Fibroblast of skin of left quadriceps (primary cell): ENCODE data around the gene KCNS1.
A peak's percentile ranks its signal among the peaks of the same experiment; 100 is the strongest.

Experiments
- DNase-seq, 2 experiments: peaks; one replicate each; pipeline ENCODE4 v3.0.0-alpha.2; 2013; ENCODE audit warnings: low read depth in 2 of 2

Gene KCNS1

GRCh38 chr20:45109634-45110033 lies 8.7 kb upstream of the KCNS1 start:
- DNase-seq, result no peak

- no peak for DNase-seq
These were observed 4.4 kb upstream of the KCNS1 start for GRCh38 chr20:45105317-45105716.

- peak in 1 of 2 experiments; percentile 13 for DNase-seq
These were observed 3.9 kb upstream of the KCNS1 start for GRCh38 chr20:45104786-45105185.

GRCh38 chr20:45103072-45103471 lies 2.1 kb upstream of the KCNS1 start:
- no peak for DNase-seq

- DNase-seq, result no peak
These were observed 465 bp upstream of the KCNS1 start for GRCh38 chr20:45101333-45101850.

- DNase-seq, result peak in 1 of 2 experiments; percentile 14
These were observed 2.7 kb downstream of the KCNS1 start for GRCh38 chr20:45098103-45098773.

- DNase-seq, result no peak
These were observed 3.3 kb downstream of the KCNS1 start for GRCh38 chr20:45097485-45098102.

GRCh38 chr20:45096781-45097180 lies 4.1 kb downstream of the KCNS1 start:
- no peak for DNase-seq

GRCh38 chr20:45095805-45096238 lies 5.1 kb downstream of the KCNS1 start:
- DNase-seq, result peak in 1 of 2 experiments; percentile 32

- DNase-seq, result no peak
These were observed 5.9 kb downstream of the KCNS1 start for GRCh38 chr20:45094864-45095574.

GRCh38 chr20:45094201-45094600 lies 6.7 kb downstream of the KCNS1 start:
- no peak for DNase-seq

- no peak for DNase-seq
These were observed 8.0 kb downstream of the KCNS1 start for GRCh38 chr20:45092898-45093297.

- DNase-seq, result no peak
These were observed 9.6 kb downstream of the KCNS1 start for GRCh38 chr20:45091366-45091765.

- no peak for DNase-seq
These were observed 10.4 kb downstream of the KCNS1 start for GRCh38 chr20:45090481-45090880.

GRCh38 chr20:45088247-45088646 lies 12.7 kb downstream of the KCNS1 start:
- DNase-seq, result peak; percentile 87 to 90

- no peak for DNase-seq
These were observed 13.1 kb downstream of the KCNS1 start for GRCh38 chr20:45087814-45088213.

- DNase-seq, result no peak
These were observed 13.7 kb downstream of the KCNS1 start for GRCh38 chr20:45087097-45087790.

GRCh38 chr20:45085867-45086266 lies 15.1 kb downstream of the KCNS1 start:
- no peak for DNase-seq

GRCh38 chr20:45085289-45085688 lies 15.6 kb downstream of the KCNS1 start:
- DNase-seq, result no peak

GRCh38 chr20:45083127-45083526 lies 17.8 kb downstream of the KCNS1 start:
- no peak for DNase-seq

- no peak for DNase-seq
These were observed 18.5 kb downstream of the KCNS1 start for GRCh38 chr20:45082468-45082867.
